Sigmoid colon (tissue), 7 donors: ENCODE results near the gene FLNA. TPM values are rescaled to one million over a fixed set of nuclear protein-coding genes. Genes with fewer than 3 reads are reported as not detected.

Experiments
- DNase-seq: peaks from one replicate; pipeline ENCODE4 v3.0.0-alpha.2; 2019
- H3K27ac ChIP-seq, 4 donors: fragments of 200-600 bp; sonication (generic); one replicate each; pipeline ENCODE4 v1.5.1; 2016 to 2019; ENCODE audit warnings: mild to moderate bottlenecking in 1 of 4
- H3K27me3 ChIP-seq, 3 donors: fragments of 200-600 bp; sonication (generic); one replicate each; pipeline ENCODE4 v1.5.1; 2019; ENCODE audit warnings: mild to moderate bottlenecking in 1 of 3
- H3K36me3 ChIP-seq, 4 donors: fragments of 200-600 bp; sonication (generic); one replicate each; pipeline ENCODE4 v1.5.1; 2016 to 2019
- H3K4me1 ChIP-seq, 4 donors: fragments of 200-600 bp; sonication (generic); one replicate each; pipeline ENCODE4 v1.5.1; 2017 to 2019
- H3K4me3 ChIP-seq, 4 donors: fragments of 200-600 bp; sonication (generic); one replicate each; pipeline ENCODE4 v1.5.1; 2017 to 2019; ENCODE audit warnings: mild to moderate bottlenecking in 2 of 4, moderate library complexity in 1 of 4
- H3K9me3 ChIP-seq, 4 donors: fragments of 200-600 bp in 3 of 4; sonication (generic) in 3 of 4; one replicate each; pipeline versions ENCODE4 v1.5.1 to v1.6.1; 2013 to 2019
- EP300 ChIP-seq, 4 donors: sonication (generic); formaldehyde crosslinking; IDR thresholded peaks; one replicate each; pipeline ENCODE4 v1.6.1; 2017; ENCODE audit warnings: antibody characterized with exemption in 4 of 4
- POLR2A ChIP-seq, 2 donors: fragments of 450-650 bp; IDR thresholded peaks; one replicate each; pipeline ENCODE4 v1.6.1; 2016; ENCODE audit warnings: antibody characterized with exemption in 2 of 2, mild to moderate bottlenecking in 2 of 2, moderate library complexity in 2 of 2
- POLR2AphosphoS5 ChIP-seq, 4 donors: sonication (generic); formaldehyde crosslinking; IDR thresholded peaks; one replicate each; pipeline ENCODE4 v1.6.1; 2017; ENCODE audit warnings: antibody characterized with exemption in 4 of 4
- WGBS, 2 donors: extraction: QIAGEN DNeasy Blood & Tissue Kit; methylation state at CpG; one replicate each; pipeline ENCODE4 v1.1.7; 2013; 5-methylcytosine and 5-hydroxymethylcytosine counted together
- intact Hi-C: fragments of 100-400 bp; cut with DNase I; formaldehyde crosslinking; loops from one replicate; pipeline ENCODE4 v1.15.1; 2023
- polyA plus RNA-seq, 3 donors: library from polyadenylated mRNA; stranded (reverse); fragments of 200-250 nt; gene quantifications; one replicate each; pipeline ENCODE4 v1.2.3, GENCODE V29; 2013
- total RNA-seq, 4 donors: library from RNA; depleted of rRNA; stranded (reverse); fragments of >200 nt; gene quantifications; one replicate each; pipeline ENCODE4 v1.1.0, GENCODE V29; 2016
- TF ChIP-seq, protein P1 (sequence below), 4 experiments: fragments of 450-650 bp in 3 of 4; fragments of 200-600 bp in 1 of 4; IDR thresholded peaks; one replicate each; pipeline ENCODE4 v1.5.1; 2016 to 2019; ENCODE audit warnings: antibody characterized with exemption in 4 of 4, mild to moderate bottlenecking in 3 of 4, moderate library complexity in 2 of 4
- donor health status: healthy with polysubstance abuse.
- donor health status: Bipolar disorder and iron deficiency.
- donor health status: healthy.

FLNA gene, protein sequence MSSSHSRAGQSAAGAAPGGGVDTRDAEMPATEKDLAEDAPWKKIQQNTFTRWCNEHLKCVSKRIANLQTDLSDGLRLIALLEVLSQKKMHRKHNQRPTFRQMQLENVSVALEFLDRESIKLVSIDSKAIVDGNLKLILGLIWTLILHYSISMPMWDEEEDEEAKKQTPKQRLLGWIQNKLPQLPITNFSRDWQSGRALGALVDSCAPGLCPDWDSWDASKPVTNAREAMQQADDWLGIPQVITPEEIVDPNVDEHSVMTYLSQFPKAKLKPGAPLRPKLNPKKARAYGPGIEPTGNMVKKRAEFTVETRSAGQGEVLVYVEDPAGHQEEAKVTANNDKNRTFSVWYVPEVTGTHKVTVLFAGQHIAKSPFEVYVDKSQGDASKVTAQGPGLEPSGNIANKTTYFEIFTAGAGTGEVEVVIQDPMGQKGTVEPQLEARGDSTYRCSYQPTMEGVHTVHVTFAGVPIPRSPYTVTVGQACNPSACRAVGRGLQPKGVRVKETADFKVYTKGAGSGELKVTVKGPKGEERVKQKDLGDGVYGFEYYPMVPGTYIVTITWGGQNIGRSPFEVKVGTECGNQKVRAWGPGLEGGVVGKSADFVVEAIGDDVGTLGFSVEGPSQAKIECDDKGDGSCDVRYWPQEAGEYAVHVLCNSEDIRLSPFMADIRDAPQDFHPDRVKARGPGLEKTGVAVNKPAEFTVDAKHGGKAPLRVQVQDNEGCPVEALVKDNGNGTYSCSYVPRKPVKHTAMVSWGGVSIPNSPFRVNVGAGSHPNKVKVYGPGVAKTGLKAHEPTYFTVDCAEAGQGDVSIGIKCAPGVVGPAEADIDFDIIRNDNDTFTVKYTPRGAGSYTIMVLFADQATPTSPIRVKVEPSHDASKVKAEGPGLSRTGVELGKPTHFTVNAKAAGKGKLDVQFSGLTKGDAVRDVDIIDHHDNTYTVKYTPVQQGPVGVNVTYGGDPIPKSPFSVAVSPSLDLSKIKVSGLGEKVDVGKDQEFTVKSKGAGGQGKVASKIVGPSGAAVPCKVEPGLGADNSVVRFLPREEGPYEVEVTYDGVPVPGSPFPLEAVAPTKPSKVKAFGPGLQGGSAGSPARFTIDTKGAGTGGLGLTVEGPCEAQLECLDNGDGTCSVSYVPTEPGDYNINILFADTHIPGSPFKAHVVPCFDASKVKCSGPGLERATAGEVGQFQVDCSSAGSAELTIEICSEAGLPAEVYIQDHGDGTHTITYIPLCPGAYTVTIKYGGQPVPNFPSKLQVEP (N-terminal part only)
- total RNA-seq (1,000 to 10,000 TPM; 2,494 to 9,435 (median 5,341) TPM), polyA plus RNA-seq (100 to 1,000 TPM in 1 of 3 donors, 10 to 100 TPM in 2; 27.0 to 442 (median 42.0) TPM)

DNA sequence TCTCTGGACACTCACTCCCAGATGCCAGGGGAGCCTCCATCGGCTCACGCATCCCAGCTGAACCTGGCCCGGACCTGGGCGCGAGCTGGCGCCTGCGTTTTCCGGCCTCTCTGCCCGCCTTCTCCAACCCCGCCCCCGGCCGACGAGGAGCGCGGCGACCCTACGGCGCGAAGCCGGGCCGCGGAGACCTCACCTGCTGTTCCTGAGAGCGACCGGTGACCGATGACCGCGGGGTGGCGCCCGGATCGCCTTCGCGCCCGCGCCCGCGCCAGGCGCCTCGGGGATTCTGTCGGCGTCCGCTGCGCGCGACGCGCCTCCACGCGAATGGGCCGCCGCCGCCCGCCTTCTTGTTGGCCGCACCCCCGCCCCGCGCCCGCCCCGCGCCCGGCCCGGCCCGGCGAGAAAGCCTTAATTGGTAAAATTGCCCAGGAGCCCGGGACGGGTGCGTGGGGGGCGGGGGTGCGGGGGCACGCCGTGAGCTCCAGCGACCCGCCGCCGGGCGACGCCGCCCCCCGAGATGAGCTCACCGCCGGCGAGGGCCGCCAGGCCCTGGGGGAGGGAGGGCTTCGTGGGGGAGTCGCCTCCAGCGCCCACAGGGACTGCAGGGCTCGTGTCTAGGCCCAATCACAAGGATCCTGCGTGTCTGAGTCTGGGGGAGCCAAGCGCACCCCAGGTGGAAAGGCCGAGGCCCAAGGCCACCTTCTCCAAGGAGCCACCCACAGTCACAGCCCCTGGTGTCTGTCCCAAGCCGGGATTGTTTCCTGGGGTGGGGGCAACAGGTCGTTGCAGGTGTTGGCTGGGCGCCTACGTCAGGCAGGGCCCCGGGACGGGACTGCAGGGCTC, at the start of gene FLNA:
Gene FLNA, minus strand, starts transcription at position 322 of the 843 bp plus-strand sequence. CDS start 3,389 bp downstream, outside the sequence.
- intact Hi-C loops, result no loop called here
- Histone ChIP-seq H3K27ac (peak within 1 kb of the TSS; percentile 98 to 99 (median 98)), H3K4me1 (peaks cover 0 to 15% (median 7%) of the 10 kb centered on the region in 4 donors), H3K4me3 (peak within 1 kb of the TSS; percentile 73 to 80 (median 78)), H3K27me3 (peaks cover 0 to 5% (median 0%) of the 10 kb centered on the region in 3 donors), H3K36me3 (peaks cover 9 to 18% (median 14%) of the 10 kb centered on the region in 4 donors), H3K9me3 (no peaks in the 10 kb centered on the region)
- DNase-seq, result peak; percentile 89
- WGBS, 2 donors, result 3 to 7% methylated on average over 95 of the region's 95 CpGs
- TF ChIP-seq POLR2AphosphoS5 (IDR thresholded peaks at IDR 0.05) (peak in 3 of 4 donors; percentile 43 to 86 (median 63)), POLR2A (IDR thresholded peaks at IDR 0.05) (peak; percentile 33 to 54)
- TF ChIP-seq, protein P1, sequence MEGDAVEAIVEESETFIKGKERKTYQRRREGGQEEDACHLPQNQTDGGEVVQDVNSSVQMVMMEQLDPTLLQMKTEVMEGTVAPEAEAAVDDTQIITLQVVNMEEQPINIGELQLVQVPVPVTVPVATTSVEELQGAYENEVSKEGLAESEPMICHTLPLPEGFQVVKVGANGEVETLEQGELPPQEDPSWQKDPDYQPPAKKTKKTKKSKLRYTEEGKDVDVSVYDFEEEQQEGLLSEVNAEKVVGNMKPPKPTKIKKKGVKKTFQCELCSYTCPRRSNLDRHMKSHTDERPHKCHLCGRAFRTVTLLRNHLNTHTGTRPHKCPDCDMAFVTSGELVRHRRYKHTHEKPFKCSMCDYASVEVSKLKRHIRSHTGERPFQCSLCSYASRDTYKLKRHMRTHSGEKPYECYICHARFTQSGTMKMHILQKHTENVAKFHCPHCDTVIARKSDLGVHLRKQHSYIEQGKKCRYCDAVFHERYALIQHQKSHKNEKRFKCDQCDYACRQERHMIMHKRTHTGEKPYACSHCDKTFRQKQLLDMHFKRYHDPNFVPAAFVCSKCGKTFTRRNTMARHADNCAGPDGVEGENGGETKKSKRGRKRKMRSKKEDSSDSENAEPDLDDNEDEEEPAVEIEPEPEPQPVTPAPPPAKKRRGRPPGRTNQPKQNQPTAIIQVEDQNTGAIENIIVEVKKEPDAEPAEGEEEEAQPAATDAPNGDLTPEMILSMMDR (IDR thresholded peaks at IDR 0.05), result no peak

DNA sequence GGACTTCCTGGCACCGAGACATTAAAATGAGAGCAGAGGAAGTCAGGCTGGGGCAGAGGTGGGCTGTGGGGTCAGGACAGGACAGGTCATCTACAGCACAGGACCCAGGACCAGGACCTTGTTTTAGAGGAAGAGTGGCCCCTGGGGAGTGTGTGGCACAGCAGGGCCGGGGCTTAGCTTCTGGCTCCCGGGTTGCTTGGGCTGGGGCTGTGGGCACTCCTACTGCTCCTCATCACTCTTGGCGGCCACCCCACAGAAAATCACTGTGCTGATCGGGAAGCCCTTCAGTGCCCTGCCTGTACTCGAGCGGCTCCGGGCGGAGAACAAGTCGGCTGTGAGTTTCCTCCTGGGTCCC, 45.9 kb upstream of the FLNA start:
- DNase-seq, result no peak
- Histone ChIP-seq H3K4me3 (no peak overlapping the region), H3K27me3 (no peaks in the 10 kb centered on the region), H3K27ac (peak overlapping the region in 1 of 4 donors; percentile 27), H3K4me1 (no peaks in the 10 kb centered on the region), H3K36me3 (no peaks in the 10 kb centered on the region), H3K9me3 (no peaks in the 10 kb centered on the region)
- intact Hi-C loops, result no loop called here
- TF ChIP-seq, protein P1 (IDR thresholded peaks at IDR 0.05), result no peak
- no peak for TF ChIP-seq POLR2A (IDR thresholded peaks at IDR 0.05)
- TF ChIP-seq EP300 (IDR thresholded peaks at IDR 0.05), result no peak
- no peak for TF ChIP-seq POLR2AphosphoS5 (IDR thresholded peaks at IDR 0.05)
- WGBS, 2 donors, result 91 to 94% methylated on average over 10 of the region's 10 CpGs

DNA sequence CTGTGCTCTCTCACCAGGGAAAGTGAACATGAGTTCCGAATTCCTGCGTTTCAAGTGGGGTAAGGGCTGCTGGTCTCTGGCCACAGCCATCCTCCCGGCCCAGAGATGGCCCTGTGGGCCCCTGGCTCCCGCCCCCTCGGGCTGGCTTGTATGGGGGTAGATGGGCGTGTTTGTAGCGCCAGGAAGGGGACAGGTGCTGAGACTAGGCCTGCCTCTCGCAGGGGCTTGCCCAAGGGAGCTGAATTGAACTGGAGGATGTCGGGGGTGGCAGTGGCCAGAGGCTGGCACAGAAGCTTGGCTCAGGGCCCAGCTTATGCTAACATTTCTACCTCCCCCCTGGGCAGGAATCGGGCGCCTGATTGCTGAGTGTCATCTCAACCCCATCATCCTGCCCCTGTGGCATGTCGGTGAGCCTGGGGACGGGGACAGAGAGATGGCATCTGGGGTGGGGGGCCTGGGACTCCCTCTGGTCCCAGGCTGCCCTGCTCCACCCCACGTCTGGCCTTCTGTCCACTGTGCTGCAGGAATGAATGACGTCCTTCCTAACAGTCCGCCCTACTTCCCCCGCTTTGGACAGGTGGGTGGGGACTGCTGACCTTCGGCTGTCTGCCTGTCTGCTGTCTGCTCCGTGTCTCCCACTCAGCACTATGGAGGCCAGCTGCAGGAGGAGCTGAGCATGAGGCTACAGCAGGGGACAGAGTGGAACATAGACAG, 45.4 kb upstream of the FLNA start:
- peak overlapping the region in 1 of 4 donors; percentile 27 for H3K27ac ChIP-seq

More for the DNA sequence above, 45.4 kb upstream of the FLNA start:
- H3K27me3 ChIP-seq, result no peaks in the 10 kb centered on the region
- TF ChIP-seq POLR2AphosphoS5 (IDR thresholded peaks at IDR 0.05) (no peak), EP300 (IDR thresholded peaks at IDR 0.05) (no peak), POLR2A (IDR thresholded peaks at IDR 0.05) (no peak)
- TF ChIP-seq, protein P1 (IDR thresholded peaks at IDR 0.05), result no peak
- H3K4me3 ChIP-seq, result no peak overlapping the region
- no peak for DNase-seq
- intact Hi-C loops, result no loop called here
- no peaks in the 10 kb centered on the region for H3K36me3 ChIP-seq
- H3K9me3 ChIP-seq, result no peaks in the 10 kb centered on the region
- WGBS, 2 donors, result 86 to 90% methylated on average over 19 of the region's 19 CpGs
- no peaks in the 10 kb centered on the region for H3K4me1 ChIP-seq
